Kidney epithelial cell (primary cell): ENCODE data around the gene RPN1. TPM values are rescaled to one million over a fixed set of nuclear protein-coding genes. Genes with fewer than 3 reads are reported as not detected.
"Not testable (repeated sequence)": the region's sequence is repeated elsewhere in the genome, so short reads cannot be mapped to it uniquely, and the experiment has no call there.

ENCODE experiments used
- DNase-seq: peaks from one replicate; pipeline ENCODE4 v3.0.0-alpha.2; 2010; ENCODE audit warnings: low read depth
- H3K27me3 ChIP-seq: 2 replicates; pipeline ENCODE4 v1.6.0; 2011; ENCODE audit warnings: low read length; ENCODE audit not compliant: control insufficient read depth, insufficient read depth
- H3K36me3 ChIP-seq: 2 replicates; pipeline ENCODE4 v1.5.1; 2011; ENCODE audit warnings: low read length; ENCODE audit not compliant: control insufficient read depth, insufficient read depth
- H3K4me3 ChIP-seq: 2 replicates; pipeline ENCODE4 v1.5.1; 2011; ENCODE audit warnings: low read depth, mild to moderate bottlenecking, control low read depth, low read length
- CTCF ChIP-seq: IDR thresholded peaks from 2 replicates; pipeline ENCODE4 v1.5.1; 2011; ENCODE audit warnings: mild to moderate bottlenecking, moderate library complexity, low read length, control low read depth, inconsistent platforms; ENCODE audit not compliant: insufficient read depth, poor library complexity, severe bottlenecking
- total RNA-seq: library from RNA; depleted of rRNA; stranded (reverse); fragments of >200 nt; gene quantifications from 2 replicates; pipeline ENCODE4 v1.2.3, GENCODE V29; 2015

RPN1 gene
- total RNA-seq, 1 donor from 2014 or later, result 362 TPM

GRCh38 chr3:128679338-128679737, 28.7 kb upstream of the RPN1 start:
- Histone ChIP-seq H3K27me3 (peaks cover 2% of the 10 kb centered on the region), H3K36me3 (peaks cover 1% of the 10 kb centered on the region), H3K4me3 (no peak overlapping the region)
- no peak for DNase-seq
- no peak for TF ChIP-seq CTCF

- H3K4me3 ChIP-seq, DNase-seq, H3K36me3 ChIP-seq, H3K27me3 ChIP-seq: not testable (repeated sequence)
Measured at GRCh38 chr3:128675802-128676201, 25.2 kb upstream of the RPN1 start.

- Histone ChIP-seq H3K36me3 (peaks cover 1% of the 10 kb centered on the region), H3K4me3 (no peak overlapping the region), H3K27me3 (peaks cover 2% of the 10 kb centered on the region)
- no peak for TF ChIP-seq CTCF
- DNase-seq, result no peak
Measured at GRCh38 chr3:128674161-128674784, 23.7 kb upstream of the RPN1 start.

GRCh38 chr3:128667641-128668040, 17.0 kb upstream of the RPN1 start:
- H3K36me3 ChIP-seq, result no peaks in the 10 kb centered on the region
- no peak for DNase-seq
- H3K27me3 ChIP-seq, result no peaks in the 10 kb centered on the region

GRCh38 chr3:128665362-128666021, 14.9 kb upstream of the RPN1 start:
- Histone ChIP-seq H3K36me3 (no peaks in the 10 kb centered on the region), H3K27me3 (no peaks in the 10 kb centered on the region), H3K4me3 (no peak overlapping the region)
- no peak for TF ChIP-seq CTCF
- DNase-seq, result no peak

More at GRCh38 chr3:128667641-128668040, 17.0 kb upstream of the RPN1 start:
- no peak overlapping the region for H3K4me3 ChIP-seq
- no peak for TF ChIP-seq CTCF

GRCh38 chr3:128663151-128663550, 12.5 kb upstream of the RPN1 start:
- no peak overlapping the region for H3K4me3 ChIP-seq
- H3K27me3 ChIP-seq, result no peaks in the 10 kb centered on the region
- no peaks in the 10 kb centered on the region for H3K36me3 ChIP-seq
- no peak for TF ChIP-seq CTCF
- DNase-seq, result no peak
